HG02938 (cell line): ENCODE measurements around the gene RBP3.

Source experiments
- ATAC-seq: cut with Tn5 transposase; IDR thresholded peaks from one replicate; pipeline ENCODE4 v1.9.1; 2021; ENCODE audit warnings: mild to moderate bottlenecking, moderate library complexity; ENCODE audit not compliant: unreplicated experiment

The RBP3 gene

DNA sequence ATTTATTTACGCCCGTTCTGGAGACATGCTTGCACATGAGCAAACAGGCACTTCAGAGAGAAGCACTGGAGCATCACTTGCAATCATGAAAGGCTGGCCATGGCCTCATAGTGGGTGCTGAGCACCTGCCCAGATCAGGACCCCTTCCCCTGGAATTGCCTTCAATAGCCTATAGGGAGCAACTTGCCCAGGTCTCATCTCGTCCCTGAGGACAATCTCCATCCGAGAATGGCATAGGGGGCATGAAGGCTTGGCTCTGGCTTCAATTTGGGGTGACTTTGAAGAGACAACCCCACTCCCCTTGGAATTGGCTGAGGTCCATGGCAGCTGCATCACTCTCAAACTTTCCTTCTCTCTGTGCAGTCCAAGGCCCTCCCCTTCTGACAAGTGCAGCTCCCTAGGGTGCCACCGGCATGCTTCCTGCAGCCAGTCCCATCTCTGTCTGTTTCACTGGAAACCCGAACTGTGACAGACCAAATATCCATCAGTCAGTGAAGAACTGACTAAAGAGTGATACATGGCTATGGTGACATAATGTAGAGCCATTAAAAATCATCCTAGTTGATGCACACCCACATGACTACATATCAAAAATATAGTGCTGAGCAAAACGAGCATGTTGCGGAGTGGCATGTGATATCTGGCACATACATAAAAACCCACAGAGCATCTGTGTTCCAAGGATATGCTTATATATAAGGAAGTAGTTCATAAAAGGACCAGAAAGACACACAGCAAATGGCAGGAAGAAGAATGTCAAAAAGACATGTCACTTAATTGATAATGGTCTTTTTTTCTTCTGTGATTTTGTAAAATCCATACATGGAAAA lies 13.5 kb upstream of the RBP3 start:
- ATAC-seq = no peak

DNA sequence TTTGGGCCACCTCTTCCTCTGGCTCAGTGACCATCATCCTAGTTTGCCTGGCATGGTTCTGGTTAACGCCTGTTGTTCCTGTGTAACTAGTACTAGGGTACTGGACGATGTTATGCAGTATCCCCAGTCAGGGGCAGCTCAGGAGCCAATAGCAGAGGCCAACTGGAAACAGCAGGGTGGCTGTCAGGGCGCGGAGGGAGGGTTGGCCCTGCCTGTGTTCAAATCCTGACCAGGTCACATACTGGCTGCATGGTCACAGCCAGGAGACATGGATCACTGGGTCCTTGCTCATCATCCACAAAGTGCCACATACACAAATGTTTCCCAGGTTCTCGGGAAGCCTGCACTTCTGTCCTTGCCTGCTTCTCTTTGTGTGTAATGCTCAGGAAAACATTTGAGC lies 12.3 kb upstream of the RBP3 start:
- no peak for ATAC-seq

DNA sequence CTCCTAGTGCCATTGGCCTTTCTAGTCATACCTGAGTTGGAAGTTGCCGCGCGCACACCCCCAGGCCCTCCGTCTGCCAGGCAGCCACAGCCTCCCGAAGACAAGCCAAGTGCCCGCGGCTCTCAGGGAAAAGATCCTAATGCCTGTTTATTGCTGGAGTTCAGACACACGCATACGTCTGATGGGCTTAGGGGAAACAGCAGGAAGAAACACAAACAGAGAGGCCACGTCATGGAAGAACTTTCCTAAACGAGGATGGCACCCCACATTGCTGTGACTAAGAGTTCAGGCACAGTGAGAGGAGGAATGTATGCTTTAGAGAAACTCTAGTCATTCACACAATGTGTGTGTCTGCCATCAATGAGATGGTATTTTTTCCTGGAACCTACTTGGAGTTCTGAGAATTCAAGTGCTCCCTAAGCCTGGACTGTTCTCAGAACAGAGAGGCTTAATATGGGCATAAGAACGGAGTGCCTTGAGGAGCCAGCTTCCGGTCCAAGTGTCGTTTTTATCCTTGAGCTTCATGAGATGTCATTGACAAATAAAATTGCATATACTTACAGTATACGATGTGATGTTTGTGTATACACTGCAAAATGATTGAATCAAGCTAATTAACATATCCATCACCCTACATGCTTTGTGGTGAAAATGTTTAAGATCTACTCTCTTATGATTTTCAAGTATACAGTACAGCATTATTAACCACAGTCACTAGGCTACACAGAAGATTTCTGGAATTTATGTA lies 11.6 kb upstream of the RBP3 start:
- no peak for ATAC-seq

DNA sequence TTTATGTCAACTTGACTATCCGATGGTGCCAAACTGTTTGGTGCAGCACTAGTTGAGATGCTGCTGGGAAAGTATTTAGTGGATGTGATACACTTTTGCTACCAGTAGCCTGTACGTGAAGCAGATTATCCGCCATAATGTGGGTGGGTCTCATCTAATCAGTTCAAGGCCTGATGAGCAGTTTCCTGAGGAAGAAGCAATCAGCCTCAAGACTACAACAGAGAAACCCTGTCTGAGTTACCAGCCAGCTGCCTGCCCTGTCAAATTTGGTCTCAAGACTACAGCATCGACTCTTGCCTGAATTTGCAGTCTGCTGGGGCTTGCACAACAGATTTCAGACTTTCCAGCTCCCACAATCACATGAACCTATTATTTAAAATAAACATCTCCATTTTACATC lies 10.9 kb upstream of the RBP3 start:
- ATAC-seq = no peak

DNA sequence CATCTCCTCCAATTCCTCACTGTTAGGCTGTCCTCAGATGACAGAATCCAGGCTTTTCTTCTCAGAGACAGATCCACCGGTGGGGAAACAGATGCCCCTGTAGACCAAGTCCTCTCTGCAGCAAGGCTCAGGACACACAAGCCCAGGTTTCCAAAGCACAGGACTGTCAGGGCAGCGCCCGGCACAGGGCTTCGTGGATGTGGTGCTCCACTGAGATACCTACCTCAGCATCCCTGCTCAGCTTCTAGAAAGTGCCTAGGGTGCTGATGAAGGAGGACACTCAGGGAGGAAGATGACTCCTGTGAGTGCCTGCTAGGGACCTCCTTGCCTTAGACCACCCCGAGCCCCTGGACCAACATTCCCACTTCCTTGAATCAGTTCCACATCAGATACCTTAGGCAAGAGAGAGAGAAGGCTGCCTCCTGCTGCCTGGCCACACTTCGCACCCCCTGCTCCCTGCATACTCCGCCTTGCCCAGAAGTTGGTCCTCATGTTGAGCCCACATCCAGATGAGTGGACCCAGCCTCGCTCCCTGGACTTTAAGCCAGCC lies 8.9 kb upstream of the RBP3 start:
- ATAC-seq = no peak

DNA sequence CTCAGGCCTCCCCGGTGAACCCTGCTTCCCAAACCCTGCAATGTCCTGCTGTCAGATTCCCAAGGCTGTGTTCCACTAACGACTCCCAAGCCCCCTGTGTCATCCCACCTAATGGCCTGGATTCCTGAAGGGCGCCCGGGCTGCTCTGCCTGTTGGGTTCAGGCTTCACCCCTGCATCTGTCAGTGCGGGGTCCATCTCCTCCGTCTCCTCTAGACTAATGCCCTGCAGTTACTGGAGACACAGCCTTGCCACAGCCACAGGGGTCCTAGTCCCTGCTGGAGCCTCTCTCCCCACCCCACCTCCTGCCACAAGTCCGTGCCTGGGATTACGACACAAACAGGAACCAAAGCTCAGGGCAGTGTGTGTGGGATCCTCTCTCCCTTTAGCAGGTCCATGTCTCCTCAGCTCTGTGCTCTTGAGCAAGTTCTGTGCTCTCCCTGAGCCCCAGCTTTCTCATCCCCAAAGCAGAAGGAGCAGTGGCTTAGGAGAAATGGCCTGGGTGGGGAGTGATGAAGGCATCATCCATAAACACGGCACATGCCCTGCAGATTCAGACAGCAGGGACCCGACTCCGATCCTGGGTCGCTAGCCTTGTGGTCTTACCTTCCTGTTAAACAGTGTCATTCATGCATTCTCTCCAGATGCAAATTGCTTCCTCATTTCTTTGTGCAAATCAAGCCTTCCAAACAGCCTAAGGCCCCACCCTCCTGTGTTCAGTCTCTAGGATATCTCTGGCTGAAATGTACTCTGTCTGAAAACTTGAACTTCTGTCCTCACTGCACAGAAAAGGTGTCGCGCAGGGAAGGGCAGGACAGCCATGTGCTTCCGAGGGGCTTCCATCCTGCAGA lies 8.2 kb upstream of the RBP3 start:
- ATAC-seq = no peak

- ATAC-seq = peak; percentile 54
These were observed 7.5 kb upstream of the RBP3 start for GRCh38 chr10:47340608-47341170.

- no peak for ATAC-seq
These were observed 2.9 kb upstream of the RBP3 start for GRCh38 chr10:47344996-47345870.

GRCh38 chr10:47346581-47347302 lies 1.4 kb upstream of the RBP3 start:
- no peak for ATAC-seq

- ATAC-seq = no peak
These were observed 874 bp upstream of the RBP3 start for GRCh38 chr10:47347303-47347675.

GRCh38 chr10:47348661-47349470 lies 703 bp downstream of the RBP3 start:
- ATAC-seq = no peak

GRCh38 chr10:47349516-47349915 lies 1.4 kb downstream of the RBP3 start:
- ATAC-seq = no peak

DNA sequence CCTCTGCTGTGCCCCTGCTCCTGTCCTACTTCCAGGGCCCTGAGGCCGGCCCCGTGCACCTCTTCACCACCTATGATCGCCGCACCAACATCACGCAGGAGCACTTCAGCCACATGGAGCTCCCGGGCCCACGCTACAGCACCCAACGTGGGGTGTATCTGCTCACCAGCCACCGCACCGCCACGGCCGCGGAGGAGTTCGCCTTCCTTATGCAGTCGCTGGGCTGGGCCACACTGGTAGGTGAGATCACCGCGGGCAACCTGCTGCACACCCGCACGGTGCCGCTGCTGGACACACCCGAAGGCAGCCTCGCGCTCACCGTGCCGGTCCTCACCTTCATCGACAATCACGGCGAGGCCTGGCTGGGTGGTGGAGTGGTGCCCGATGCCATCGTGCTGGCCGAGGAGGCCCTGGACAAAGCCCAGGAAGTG lies 1.8 kb downstream of the RBP3 start:
- ATAC-seq = no peak

GRCh38 chr10:47350671-47351640 lies 2.8 kb downstream of the RBP3 start:
- no peak for ATAC-seq

- no peak for ATAC-seq
These were observed 4.0 kb downstream of the RBP3 start for GRCh38 chr10:47351899-47352815.

GRCh38 chr10:47353351-47353750 lies 5.2 kb downstream of the RBP3 start:
- ATAC-seq = no peak
